ENCODE results near the gene PPT1. TPM values are rescaled to one million over a fixed set of nuclear protein-coding genes. Genes with fewer than 3 reads are reported as not detected.
A peak's percentile ranks its signal among the peaks of the same experiment; 100 is the strongest.
"Not testable (repeated sequence)": the region's sequence is repeated elsewhere in the genome, so short reads cannot be mapped to it uniquely, and the experiment has no call there.

Gene PPT1
- total RNA-seq, 1 donor from 2014 or later = 94.0 TPM

DNA sequence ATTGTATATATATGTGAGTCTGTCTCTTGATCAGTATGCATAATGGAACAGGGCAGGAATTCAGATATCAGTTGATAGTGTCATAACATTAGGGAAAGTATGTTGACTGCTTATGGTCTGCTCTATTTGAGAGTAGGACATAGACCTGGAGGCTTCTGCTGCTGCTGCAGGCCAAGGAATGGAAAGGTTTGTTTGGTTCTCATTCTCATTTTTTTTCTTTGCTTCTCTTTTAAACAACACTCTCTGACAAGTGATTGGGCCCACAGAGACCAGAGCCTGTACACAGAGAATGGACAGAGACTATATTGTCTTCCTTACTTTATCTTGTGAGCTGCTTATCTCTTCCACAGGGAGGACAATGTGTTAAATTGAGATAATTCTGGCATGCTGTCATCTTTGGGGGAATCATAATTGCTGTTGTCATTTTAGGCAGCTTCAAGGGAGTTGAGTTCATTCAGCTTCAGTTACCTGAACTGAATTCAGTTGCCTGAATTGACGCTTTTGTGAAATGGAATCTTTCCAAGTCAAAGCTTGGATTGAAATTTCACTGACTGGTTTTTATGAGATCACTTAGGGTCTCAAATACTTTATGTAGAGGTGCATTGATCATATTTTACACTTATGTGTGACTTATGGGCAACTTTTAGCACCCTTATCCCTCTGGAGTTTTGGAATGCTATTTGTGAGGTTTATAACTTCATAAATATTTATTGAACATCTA, 39.6 kb downstream of the PPT1 start:
- DNase-seq (ENCODE audit: low spot score) = no peak

DNA sequence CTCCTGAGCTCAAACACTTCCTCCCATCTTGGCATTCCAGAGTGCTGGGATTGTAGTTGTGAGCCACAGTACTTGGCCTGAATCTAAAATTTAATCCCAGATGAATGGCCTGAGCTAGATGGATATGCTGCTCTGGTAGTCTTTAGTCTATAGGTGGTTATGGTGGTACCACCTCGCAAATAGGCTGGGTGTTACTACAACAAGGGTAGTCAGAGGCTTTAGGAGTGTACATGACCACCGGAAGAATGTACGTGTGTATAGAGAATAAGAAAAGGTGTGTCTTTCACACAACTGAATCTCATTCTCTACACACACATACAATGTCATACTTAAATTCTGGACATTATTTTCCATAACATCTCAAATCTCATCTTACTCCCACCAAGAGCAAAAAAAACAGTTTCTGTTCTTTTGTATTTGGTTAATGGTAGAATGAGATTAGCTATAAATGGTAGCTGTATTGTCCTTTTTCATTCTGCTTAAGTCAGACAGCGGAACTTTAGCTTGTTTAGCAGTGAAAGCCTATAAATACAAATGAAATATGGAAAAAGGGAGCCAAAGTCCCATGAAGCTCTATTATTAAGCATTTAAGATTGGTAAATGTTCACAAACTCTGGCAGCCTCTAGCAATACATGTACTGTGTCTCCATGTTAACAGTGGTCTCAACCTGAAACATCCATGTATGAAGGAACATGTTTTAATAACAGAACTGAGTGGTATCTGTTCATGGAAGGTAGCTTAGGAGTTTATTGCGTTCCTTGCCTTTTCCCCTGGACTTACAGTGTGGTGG, 40.3 kb downstream of the PPT1 start:
- no peak for DNase-seq (ENCODE audit: low spot score)

DNA sequence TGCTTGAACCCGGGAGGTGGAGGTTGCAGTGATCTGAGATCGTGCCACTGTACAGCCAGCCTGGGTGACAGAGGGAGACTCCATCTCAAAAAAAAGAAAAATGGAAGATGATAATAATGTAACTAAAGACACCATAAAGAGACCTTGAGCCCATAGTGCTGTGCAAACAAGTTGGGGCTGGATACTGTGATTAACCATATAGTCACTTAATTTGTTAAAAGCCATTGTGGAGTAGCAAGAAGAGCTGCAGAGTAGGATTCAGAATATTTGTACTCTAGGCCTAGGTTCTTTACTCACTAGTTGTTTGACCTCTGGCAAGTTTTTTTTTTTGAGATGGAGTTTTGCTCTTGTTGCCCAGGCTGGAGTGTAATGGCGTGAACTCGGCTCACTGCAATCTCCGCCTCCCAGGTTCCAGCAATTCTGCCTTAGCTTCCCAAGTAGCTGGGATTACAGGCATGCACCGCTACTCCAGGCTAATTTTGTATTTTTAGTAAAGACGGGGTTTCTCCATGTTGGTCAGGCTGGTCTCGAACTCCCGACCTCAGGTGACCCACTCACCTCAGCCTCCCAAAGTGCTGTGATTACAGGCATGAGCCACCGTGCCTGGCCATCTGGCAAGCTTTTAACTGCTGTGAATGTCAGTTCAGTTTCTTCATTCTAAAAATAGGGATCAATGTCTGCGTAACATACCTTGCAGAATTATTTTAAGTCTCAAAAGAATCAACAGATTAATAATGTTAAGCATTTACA, 43.7 kb downstream of the PPT1 start:
- no peak for DNase-seq (ENCODE audit: low spot score)

DNA sequence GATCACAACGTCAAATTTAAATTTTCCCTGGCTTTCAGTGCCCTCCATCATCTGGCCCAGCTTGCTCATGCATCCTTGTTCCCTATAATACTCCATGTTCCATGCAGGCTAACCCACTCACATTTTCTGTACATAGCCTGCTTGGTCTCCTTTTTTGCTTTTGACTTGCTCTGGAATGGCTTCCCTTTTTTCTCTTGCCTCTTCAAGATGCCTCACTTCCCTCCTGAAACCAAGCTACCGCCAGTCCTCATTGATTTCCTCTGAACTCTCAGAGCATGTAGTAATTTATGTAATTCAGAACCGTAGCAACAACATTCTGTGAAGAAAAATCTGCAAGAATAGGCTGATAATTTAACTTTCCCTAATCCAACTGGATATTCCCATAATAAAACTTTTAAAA, 46.2 kb downstream of the PPT1 start:
- DNase-seq (ENCODE audit: low spot score) = no peak

DNA sequence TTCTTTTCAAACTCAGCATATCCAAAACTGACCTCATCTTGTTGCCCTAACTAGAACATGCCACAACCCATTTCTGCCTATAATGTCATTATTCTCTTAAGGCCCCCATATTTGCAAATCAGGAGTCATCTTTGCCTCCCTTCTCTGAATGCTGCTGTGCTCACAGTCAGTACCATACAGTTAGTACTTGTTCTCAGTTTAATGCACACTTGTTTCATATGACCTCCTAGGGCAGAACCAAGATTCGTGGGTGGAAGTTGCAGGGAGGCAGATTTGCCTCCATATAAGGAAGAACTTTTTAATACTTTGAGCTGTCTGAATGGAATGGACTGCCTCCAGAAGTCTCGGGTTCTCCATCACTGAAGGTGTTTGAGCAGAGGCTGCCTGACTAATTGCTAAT, 47.3 kb downstream of the PPT1 start:
- no peak for DNase-seq (ENCODE audit: low spot score)

DNA sequence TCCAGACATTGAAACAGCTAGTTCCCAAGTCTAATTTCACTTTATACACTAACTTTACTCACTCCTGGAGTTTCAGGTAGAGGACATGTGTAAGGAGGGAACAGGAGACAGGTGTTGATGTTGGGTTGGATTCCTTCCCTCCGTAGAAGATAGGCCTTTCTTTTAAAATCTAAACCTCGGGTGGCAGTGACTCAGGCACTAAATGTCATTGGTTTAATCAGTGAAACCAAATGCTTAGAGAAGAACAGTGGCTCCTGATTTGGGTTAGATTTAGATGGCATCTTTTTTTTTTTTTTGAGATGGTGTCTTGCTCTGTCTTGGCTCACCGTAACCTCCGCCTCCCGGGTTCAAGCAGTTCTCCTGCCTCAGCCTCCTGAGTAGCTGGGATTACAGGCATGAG, 49.3 kb downstream of the PPT1 start:
- no peak for DNase-seq (ENCODE audit: low spot score)

DNA sequence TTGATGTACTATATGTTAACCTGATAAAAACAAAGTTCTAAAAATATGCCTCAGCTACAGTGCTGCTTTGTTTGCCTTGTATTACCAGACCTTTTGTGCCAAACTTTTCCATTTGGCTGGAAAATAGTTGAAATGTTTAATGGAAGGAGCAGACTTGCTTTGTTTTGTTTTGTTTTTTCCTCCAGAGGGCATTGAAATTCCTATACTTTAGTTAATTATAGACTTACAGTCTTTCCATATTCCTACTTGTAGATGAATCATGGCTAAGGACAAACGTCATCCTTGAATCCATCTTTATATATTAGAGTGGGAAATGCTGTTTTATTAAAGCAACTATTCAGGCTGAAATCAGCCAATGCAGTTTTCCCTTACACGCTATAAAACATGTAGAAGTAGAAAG, 49.8 kb downstream of the PPT1 start:
- DNase-seq (ENCODE audit: low spot score) = no peak

DNA sequence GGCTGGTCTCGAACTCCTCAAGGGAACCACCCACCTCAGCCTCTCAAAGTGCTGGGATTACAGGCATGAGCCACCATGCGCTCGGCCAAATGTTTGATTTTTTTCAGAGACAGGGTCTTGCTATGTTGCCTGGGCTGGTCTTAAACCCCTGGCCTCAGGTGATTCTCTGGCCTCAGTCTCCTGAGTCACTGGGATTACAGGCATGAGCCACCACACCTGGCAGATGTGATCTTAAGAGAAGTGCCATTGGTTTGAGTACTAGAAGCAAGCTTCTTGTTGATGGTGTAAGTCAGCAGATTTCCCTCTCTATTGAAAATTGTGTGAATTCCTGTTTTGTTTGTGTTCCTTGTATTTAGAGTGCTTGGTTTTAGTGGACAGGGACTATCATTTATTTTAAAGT, 51.3 kb downstream of the PPT1 start:
- no peak for DNase-seq (ENCODE audit: low spot score)

DNA sequence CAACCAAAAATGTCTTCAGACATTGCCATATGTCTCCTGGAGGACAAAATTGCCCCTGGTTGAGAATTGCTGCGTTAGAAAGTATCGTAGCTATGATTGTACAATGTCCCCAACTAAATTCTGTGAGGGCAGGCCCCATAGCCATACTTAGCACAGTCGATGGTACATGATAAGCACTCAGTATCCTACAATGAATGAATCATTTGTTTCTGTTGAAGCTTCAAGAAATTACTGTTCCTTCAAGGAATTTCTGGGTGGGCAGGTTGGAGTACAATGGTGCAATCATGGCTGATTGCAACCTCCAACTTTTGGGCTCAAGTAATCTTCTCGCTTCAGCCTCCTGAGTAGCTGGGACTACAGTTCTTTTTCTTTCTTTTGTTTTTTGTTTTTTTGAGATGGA, 51.9 kb downstream of the PPT1 start:
- DNase-seq (ENCODE audit: low spot score) = no peak

DNA sequence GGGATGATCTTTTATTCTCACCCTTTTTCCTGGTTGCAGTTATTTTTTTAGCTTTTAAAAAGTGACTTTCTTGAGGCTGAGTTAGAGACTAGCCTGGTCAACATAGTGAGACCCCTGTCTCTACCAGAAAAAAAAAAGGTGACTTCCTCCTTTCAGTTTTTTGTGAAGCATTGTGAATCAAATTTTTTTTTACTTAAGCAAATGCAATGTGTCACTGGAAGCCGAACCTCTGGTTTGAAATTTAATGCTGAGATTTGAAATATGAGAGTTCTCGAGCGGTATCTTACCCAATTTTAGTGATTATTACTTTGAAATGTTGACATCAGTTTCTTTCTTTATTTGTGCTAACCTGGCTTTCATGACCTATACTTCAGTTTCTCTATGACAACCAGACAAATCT, 52.9 kb downstream of the PPT1 start:
- DNase-seq (ENCODE audit: low spot score) = no peak

DNA sequence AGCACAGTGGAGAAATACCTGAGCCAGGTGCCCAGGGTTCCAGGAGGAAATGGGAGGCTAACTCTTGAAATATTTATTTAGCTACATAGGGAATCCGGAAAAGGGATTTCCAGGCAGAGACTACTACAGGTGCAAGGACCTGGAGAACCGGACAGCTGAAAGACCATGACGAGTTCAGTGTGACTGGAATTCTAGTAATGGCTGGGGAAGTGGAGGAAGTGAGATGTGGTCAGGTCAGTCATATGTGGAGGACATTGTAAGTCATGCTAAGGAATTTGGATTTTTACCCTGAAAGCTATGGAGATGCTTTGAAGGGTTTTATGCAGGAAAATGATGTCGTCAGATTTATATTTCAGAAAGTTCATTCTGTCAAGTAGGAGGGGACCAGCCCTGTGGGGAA, 54.7 kb downstream of the PPT1 start:
- no peak for DNase-seq (ENCODE audit: low spot score)

DNA sequence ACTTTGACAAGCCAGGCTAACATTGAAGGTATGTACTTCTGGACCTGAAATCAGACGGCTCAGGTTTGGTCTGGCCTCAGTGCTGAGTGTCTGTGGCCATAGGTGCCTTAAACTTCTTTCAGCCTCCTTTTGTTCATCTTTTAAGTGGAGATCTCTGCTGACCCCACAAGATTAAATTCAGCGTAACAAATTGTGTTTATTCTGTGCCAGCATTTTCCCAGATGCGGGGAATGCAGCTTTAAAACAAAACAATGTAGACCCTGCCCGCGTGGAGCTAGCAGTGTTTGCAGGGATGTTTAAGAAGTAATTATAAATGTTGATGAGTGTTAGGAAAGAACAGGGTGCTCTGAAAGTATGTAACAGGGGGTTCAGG, 55.6 kb downstream of the PPT1 start:
- no peak for DNase-seq (ENCODE audit: low spot score)

DNA sequence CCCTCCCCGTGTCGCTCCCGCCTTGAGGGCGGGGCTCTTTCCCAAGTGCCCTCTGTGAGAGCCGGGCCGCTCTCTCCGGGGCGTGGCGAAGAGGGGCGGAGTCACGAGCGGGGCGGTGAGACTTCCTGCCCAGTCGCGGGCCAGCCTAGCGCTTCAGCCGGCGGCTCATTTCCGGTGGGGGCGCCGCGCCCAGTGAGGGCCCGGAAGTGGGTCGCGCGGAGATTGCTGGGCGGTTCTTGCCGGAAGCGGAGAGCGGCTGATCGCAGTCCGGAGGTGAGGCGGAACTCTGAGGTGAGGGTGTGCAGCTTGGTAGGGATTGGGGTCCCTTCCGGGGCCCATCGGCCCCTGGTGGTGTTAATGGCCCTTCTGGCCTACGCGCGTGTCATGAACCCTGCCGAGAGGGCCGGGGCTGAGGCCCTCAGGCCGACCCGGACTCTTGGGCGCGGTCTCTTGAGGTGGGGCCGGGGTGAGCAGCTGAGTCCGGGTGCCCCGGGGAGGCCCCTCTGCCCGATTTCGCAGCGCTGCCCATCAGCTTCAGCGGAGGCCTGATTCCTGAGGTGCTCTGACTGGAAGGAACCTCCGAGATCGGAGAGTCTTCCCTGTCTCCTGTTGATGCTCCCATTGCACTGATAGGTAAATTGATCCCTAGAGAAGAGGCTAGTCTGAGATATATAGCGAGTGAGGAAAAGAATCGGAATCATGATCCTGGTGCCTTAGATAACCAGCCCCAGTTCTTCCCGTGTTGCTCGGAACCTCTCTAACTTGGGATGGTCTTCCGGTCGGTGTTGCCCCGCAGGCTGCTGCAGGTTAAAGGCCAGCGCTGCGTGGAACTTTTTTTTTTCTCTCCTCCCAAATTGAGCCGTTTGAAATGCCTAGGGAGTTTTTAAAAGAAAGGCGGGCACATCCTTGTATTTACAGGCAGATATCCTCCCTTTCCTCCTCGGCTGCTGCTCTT, 56.3 kb downstream of the PPT1 start, which contains the start of gene CAP1:
TSS of gene CAP1 (plus strand) at position 219 of the 955 bp plus-strand sequence. CDS start 18,618 bp downstream, outside the sequence.
- DNase-seq (ENCODE audit: low spot score) = peak; percentile 100

DNA sequence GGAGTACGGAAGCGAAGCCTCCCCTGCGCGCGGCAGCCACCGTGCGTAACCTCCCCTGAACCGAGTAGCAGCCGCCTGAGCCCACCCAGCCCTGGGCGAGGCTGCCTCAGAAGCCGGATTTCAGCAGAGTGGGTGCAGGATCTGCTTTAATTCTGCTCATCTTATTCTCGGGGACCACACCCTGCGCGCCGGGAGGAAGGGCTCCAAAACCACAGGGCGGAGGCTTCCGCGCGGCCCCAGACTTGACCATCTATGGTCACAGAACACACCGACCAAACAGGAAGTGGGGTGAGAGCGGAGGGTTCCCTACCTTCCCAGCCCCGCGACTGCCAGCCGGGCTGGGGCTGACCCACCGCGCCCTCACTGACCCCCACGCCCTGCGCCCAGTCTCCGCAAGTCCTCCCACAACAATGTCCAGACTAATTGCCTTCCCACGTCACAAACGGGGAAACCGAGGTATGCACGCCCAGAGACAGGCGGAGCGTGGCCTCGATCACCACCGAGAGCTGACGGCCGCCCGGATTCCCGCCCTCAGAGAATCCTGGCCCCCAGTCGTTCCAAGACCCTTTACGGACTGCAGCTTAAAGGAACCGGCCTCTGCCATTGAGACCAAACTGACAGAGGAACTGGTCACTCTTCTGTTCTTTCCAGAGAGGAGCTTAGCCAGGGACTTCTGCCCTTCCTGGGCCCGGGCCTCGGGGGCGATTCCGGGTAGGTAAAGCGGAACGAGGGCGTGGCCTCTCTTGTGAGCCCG, 57.1 kb downstream of the PPT1 start:
- peak; percentile 97 for DNase-seq (ENCODE audit: low spot score)

DNA sequence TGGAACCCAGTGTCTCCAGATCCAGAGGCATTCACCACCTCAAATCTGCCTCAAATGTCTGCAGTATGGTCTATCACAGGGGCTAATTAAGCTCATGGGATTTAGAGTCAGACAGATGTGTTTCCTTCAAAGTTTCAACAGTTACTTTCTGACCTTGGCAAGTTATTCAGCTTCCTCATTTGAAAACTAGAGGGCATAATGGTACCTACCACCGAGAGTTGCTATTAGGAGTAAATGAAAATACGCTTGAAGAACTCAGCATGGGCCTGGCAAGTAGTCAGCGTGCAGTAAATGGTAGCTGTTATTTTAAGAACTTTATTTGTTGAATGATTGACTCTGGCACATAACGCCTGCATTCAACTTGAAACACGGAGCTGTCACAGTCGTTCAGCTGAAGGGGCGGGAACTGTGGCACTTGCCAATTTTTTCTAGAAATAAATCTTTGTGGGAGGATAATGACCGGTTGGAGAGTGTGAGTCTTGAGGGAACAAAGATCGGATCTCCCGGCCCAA, 57.8 kb downstream of the PPT1 start:
- no peak for DNase-seq (ENCODE audit: low spot score)

DNA sequence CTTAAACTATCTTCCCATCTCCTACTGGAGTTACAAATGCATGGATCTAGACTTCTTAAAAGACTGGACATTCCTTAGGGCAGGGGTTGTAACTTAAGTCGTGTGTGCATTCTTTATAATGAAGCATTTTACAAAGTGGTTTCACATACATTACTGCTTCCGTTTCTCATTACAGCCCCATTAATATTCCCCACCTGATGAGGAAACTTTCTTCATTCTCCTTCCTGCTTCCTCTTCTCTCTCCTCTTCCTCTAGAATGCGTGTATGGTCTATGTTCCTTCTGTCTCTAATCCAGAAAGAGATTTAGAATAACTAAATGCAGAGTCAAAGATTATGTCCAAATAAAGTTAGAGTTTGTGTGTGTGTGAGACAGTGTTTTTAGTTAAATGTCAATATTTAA, 58.4 kb downstream of the PPT1 start:
- no peak for DNase-seq (ENCODE audit: low spot score)

DNA sequence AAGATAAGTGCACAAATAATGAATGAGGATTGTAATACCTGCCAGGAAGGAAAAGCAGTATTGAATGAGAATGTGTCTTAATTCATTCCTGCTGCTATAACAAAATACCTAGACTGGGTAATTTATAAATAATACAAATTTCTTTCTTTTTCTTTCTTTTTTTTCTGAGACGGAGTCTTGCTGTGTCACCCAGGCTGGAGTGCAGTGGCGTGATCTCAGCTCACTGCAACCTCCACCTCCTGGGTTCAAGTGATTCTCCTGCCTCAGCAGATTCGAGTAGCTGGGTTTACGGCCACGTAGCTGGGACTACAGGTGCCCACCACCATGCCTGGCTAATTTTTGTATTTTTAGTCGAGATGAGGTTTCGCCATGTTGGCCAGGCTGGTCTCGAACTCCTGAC, 59.8 kb downstream of the PPT1 start:
- DNase-seq (ENCODE audit: low spot score) = not testable (repeated sequence)

DNA sequence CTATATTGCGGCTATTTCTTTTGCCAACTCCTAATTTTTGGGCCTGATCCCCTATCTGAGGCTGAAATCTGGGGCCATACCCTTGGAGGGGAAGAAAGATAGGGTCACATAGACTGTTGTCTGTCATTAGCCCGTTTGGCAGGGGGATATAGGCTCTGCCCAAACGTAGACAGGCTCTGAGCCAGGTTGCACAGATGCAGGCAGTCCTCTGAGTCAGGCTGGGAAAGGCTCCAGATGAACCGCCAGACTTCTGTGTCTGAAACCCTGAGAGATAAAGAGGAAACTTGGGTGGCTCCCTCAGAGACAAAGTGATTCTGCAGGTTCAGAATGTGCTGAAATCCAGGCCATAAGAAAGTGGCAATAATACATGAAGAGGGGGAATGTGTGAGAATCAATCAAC, 60.5 kb downstream of the PPT1 start:
- no peak for DNase-seq (ENCODE audit: low spot score)

DNA sequence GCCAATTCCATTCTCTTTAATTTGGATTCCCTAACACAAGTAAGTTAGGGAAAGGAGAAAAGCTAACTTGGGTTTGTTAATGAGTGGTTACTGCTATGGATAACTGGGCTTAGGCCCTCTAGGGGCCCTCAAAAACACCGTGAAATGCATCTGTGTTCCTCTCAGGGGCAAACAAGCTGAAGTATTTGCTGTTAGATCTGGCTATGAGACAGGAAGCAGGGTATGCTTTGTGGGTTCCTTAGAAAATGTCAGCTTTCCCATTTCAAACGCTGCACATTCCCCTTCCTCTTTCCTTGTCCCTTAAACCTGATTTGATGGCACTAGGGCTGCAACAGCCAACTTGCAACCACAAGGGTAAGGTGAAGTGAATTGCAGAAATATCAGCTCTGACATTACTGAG, 62.2 kb downstream of the PPT1 start:
- DNase-seq (ENCODE audit: low spot score) = no peak
